ENCODE data around the gene GUCY1A2. TPM values are rescaled to one million over a fixed set of nuclear protein-coding genes. Genes with fewer than 3 reads are reported as not detected.
"Not testable (repeated sequence)": the region's sequence is repeated elsewhere in the genome, so short reads cannot be mapped to it uniquely, and the experiment has no call there.

GUCY1A2 gene
- total RNA-seq, 1 experiment from 2014 or later, result not detected

DNA sequence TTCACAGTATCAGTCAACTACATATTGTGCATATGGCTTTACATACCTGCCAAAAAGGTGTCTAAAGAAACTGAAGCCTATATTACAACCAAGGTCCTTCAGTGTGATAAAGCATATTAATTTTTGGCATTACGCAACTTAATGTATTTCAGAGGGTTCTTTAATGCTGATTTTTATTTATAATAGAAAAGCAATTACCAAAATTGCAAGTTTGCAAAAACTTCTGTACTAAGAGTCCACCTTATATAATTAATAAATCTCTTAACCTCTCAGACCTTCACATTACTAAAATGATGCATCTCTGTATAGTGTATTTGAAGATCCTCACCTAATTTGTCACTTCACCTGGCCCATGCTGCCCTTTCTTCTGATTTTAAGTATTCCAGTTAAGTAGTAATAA lies 128.6 kb downstream of the GUCY1A2 start:
- H3K4me1 ChIP-seq (ENCODE audit: insufficient read depth, low read length), result no peaks in the 10 kb centered on the region
- H3K9me3 ChIP-seq (ENCODE audit: low read length), result no peaks in the 10 kb centered on the region
- TF ChIP-seq EZH2phosphoT487 (IDR thresholded peaks at IDR 0.05; ENCODE audit: borderline replicate concordance, low read length) (no peak), EZH2 (IDR thresholded peaks at IDR 0.05; ENCODE audit: low read length, unreplicated experiment) (no peak), CTCF (conservative IDR thresholded peaks at IDR 0.05; ENCODE audit: low read depth, low read length) (no peak)
- no peaks in the 10 kb centered on the region for H3K79me2 ChIP-seq (ENCODE audit: low read length)
- no peak for DNase-seq
- H3K27ac ChIP-seq (ENCODE audit: low read length), result no peak overlapping the region
- H3K9me2 ChIP-seq (replicated peaks; ENCODE audit: low read length), result no peaks in the 10 kb centered on the region
- H3K9ac ChIP-seq (ENCODE audit: low read length), result no peak overlapping the region
- ATAC-seq, result no peak
- H3K4me2 ChIP-seq (ENCODE audit: low read length), result no peak overlapping the region
- no peak overlapping the region for H3K4me3 ChIP-seq (ENCODE audit: low read length)
- H3F3A ChIP-seq (ENCODE audit: low read length, unreplicated experiment), result no peaks in the 10 kb centered on the region
- ChIA-PET POLR2A (ENCODE audit: unreplicated experiment) (no interaction called here), CTCF (no interaction called here)
- H2AFZ ChIP-seq (ENCODE audit: low read length), result no peak overlapping the region
- H4K20me1 ChIP-seq (ENCODE audit: low read length), result no peaks in the 10 kb centered on the region
- H3K36me3 ChIP-seq (ENCODE audit: low read depth, low read length), result no peaks in the 10 kb centered on the region
- BruUV-seq (replicated peaks), result no TSS peak
- intact Hi-C loops (cut with micrococcal nuclease), result no loop called here
- H3K27me3 ChIP-seq (ENCODE audit: low read length), result peaks cover 25% of the 10 kb centered on the region

DNA sequence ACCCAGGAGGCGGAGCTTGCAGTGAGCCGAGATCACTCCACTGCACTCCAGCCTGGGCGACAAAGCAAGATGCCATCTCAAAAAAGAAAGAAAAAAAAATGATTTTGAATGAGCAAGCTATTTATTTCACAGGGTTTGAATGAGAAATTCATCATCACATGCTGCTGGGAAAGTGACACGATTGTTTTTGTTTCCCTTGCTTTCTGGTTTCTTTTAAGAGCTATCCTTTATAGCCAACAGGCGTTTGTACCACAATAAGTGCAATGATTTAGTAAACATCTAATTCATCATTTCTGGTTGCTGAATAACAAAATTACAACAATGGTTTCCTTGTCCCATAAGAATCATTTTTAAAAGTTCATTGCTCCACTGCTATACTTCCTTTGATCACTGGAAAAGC lies 129.9 kb downstream of the GUCY1A2 start:
- Histone ChIP-seq H3K27ac (ENCODE audit: low read length) (no peak overlapping the region), H3K9me3 (ENCODE audit: low read length) (no peaks in the 10 kb centered on the region), H3K4me2 (ENCODE audit: low read length) (no peak overlapping the region), H3K36me3 (ENCODE audit: low read depth, low read length) (no peaks in the 10 kb centered on the region), H3K4me1 (ENCODE audit: insufficient read depth, low read length) (no peaks in the 10 kb centered on the region), H4K20me1 (ENCODE audit: low read length) (no peaks in the 10 kb centered on the region), H2AFZ (ENCODE audit: low read length) (no peak overlapping the region), H3K9ac (ENCODE audit: low read length) (no peak overlapping the region), H3K9me2 (replicated peaks; ENCODE audit: low read length) (no peaks in the 10 kb centered on the region), H3K27me3 (ENCODE audit: low read length) (peaks cover 21% of the 10 kb centered on the region; the same call in 1 of the 2 replicates), H3K4me3 (ENCODE audit: low read length) (no peak overlapping the region), H3K79me2 (ENCODE audit: low read length) (no peaks in the 10 kb centered on the region), H3F3A (ENCODE audit: low read length, unreplicated experiment) (no peaks in the 10 kb centered on the region)
- DNase-seq (no peak), ATAC-seq (no peak)
- intact Hi-C loops (cut with micrococcal nuclease), result no loop called here
- ChIA-PET CTCF (no interaction called here), POLR2A (ENCODE audit: unreplicated experiment) (no interaction called here)
- TF ChIP-seq EZH2 (IDR thresholded peaks at IDR 0.05; ENCODE audit: low read length, unreplicated experiment) (no peak), EZH2phosphoT487 (IDR thresholded peaks at IDR 0.05; ENCODE audit: borderline replicate concordance, low read length) (no peak), CTCF (conservative IDR thresholded peaks at IDR 0.05; ENCODE audit: low read depth, low read length) (no peak)
- no TSS peak for BruUV-seq (replicated peaks)

GRCh38 chr11:106883693-106884092 lies 134.6 kb downstream of the GUCY1A2 start:
- H3K36me3 ChIP-seq (ENCODE audit: low read depth, low read length); intact Hi-C loops (cut with micrococcal nuclease); H3K4me2 ChIP-seq (ENCODE audit: low read length); POLR2A ChIA-PET (ENCODE audit: unreplicated experiment); H3K4me3 ChIP-seq (ENCODE audit: low read length); BruUV-seq (replicated peaks); H3K9ac ChIP-seq (ENCODE audit: low read length); H3K27ac ChIP-seq (ENCODE audit: low read length); H3F3A ChIP-seq (ENCODE audit: low read length, unreplicated experiment); H3K9me3 ChIP-seq (ENCODE audit: low read length); H2AFZ ChIP-seq (ENCODE audit: low read length); H3K4me1 ChIP-seq (ENCODE audit: insufficient read depth, low read length); H3K9me2 ChIP-seq (replicated peaks; ENCODE audit: low read length); CTCF ChIA-PET; DNase-seq; H4K20me1 ChIP-seq (ENCODE audit: low read length); ATAC-seq; H3K79me2 ChIP-seq (ENCODE audit: low read length): not testable (repeated sequence)
- H3K27me3 ChIP-seq (ENCODE audit: low read length), result peaks cover 19% of the 10 kb centered on the region; the same call in 1 of the 2 replicates
